ENCODE measurements around the gene PITPNM3.

DNA sequence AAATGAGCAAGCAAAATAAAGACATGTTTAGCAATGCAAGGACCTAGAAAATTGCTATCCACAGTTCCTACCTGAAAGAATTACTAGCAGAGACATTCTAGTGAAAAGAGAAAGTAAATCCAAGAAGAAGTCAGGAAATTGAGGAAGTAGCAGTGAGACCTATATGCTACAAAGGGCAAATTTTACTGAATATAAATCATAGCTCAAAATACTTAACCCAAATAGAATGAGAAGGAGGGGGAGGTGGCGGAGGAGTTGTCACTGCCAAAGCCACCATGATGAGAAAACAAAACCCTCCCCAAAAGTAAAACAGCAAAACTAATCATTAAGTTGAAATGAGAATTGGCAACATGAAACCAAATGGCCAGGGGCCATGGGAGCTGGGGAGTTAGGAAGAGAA lies 39.3 kb downstream of the PITPNM3 start:
- TF ChIP-seq TEAD4 (IDR thresholded peaks at IDR 0.05): no peak
- TF ChIP-seq RAD21 (IDR thresholded peaks at IDR 0.05; ENCODE audit: low read depth): no peak
- TF ChIP-seq MAX (IDR thresholded peaks at IDR 0.05): no peak
- no peak for TF ChIP-seq TCF12 (IDR thresholded peaks at IDR 0.05; ENCODE audit: low read depth)
- no peak for TF ChIP-seq CREB1 (IDR thresholded peaks at IDR 0.05; ENCODE audit: low read depth)
- TF ChIP-seq CEBPB (IDR thresholded peaks at IDR 0.05): no peak
- no peak for TF ChIP-seq FOXM1 (IDR thresholded peaks at IDR 0.05; ENCODE audit: borderline replicate concordance, low read depth)
- no peak for TF ChIP-seq EP300 (IDR thresholded peaks at IDR 0.05; ENCODE audit: borderline replicate concordance)

Measured in Ishikawa (cell line).